Measurements from ENCODE around the gene DDB1. TPM values are rescaled to one million over a fixed set of nuclear protein-coding genes. Genes with fewer than 3 reads are reported as not detected.

DDB1 gene
- total RNA-seq, 1 experiment from 2014 or later = 172 TPM

DNA sequence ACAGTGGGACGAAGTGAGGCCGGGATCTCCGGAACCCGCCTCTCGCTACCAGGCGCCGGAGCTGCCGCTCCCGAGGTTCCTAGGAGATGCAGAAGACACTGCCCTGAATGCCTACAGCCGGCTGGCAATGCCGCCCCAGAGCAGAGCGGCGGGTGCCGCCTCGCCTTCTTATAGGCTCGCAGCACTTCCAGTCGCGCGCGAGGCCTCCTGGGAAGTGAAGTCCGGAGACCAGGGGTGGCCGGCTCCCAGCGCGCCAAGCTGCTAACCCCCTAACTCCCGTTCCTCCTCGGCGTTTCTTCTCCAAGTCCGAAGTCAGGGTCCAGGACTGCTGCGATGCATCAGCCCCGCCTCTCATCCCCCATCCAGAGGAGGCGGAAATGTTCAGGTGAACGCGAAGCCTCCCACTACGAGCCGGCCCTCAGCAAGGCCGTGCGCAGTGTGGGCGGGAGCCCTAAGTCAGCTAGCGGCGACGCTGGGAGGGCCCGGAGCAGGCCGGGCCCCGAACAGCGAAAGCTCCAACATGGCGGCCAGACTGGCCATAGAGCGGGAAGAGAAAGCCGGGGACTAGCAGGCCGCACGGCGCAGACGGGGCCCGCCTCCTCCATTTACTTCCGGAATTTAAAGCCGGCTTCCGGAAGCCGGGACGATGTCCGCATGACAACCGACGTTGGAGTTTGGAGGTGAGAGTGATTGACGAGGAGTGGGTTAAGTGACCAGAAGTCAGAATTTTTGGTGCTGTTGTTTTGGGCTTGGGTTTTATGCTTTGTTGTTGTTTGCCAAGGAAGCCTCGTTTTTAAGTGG lies 29.0 kb upstream of the DDB1 start, which contains the start of the genes CYB561A3 and TMEM138:
Gene CYB561A3 (minus strand): TSS at position 142 of the 801 bp plus-strand sequence. CDS start 5,169 bp downstream, outside the sequence.
Gene TMEM138 (plus strand): TSS at position 634 of the 801 bp plus-strand sequence. CDS start 2,017 bp downstream, outside the sequence.
- TF ChIP-seq, protein P1, sequence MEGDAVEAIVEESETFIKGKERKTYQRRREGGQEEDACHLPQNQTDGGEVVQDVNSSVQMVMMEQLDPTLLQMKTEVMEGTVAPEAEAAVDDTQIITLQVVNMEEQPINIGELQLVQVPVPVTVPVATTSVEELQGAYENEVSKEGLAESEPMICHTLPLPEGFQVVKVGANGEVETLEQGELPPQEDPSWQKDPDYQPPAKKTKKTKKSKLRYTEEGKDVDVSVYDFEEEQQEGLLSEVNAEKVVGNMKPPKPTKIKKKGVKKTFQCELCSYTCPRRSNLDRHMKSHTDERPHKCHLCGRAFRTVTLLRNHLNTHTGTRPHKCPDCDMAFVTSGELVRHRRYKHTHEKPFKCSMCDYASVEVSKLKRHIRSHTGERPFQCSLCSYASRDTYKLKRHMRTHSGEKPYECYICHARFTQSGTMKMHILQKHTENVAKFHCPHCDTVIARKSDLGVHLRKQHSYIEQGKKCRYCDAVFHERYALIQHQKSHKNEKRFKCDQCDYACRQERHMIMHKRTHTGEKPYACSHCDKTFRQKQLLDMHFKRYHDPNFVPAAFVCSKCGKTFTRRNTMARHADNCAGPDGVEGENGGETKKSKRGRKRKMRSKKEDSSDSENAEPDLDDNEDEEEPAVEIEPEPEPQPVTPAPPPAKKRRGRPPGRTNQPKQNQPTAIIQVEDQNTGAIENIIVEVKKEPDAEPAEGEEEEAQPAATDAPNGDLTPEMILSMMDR (IDR thresholded peaks at IDR 0.05; ENCODE audit: unreplicated experiment) = no peak
- ChIA-PET POLR2A (interaction anchor here (0.5 to 13.7 kb wide), 21 partner anchors 8 to 1470 kb away, joined by 3 to 429 read pairs (median 4); partner anchors contain the start of genes CPSF7, DDB1, SDHAF2 and STX5), CTCF (interaction anchor here (0.6 to 22.4 kb wide), 8 partner anchors 10 to 1773 kb away, joined by 3 to 294 read pairs (median 6); partner anchors contain the start of genes DDB1 and TKFC)
- intact Hi-C loops (cut with micrococcal nuclease) = loop anchor here (1.0 kb wide), 1 partner anchor 16 kb away; no protein-coding TSS in a partner anchor
- peak within 1 kb of the TSS; percentile 93 for H3K4me3 Mint-ChIP-seq (ENCODE audit: unreplicated experiment)
- H3K36me3 Mint-ChIP-seq (ENCODE audit: insufficient read depth, unreplicated experiment) = peaks cover 48% of the 10 kb centered on the region
- peak within 1 kb of the TSS; percentile 94 for H3K27ac Mint-ChIP-seq (ENCODE audit: low read depth, unreplicated experiment)
- H3K9me3 Mint-ChIP-seq (ENCODE audit: unreplicated experiment) = no peaks in the 10 kb centered on the region
- no TSS peak for BruUV-seq (replicated peaks)
- DNase-seq (ENCODE audit: unreplicated experiment) = peak; percentile 92
- H3K27me3 Mint-ChIP-seq (ENCODE audit: insufficient read depth, unreplicated experiment) = no peaks in the 10 kb centered on the region
- peaks cover 19% of the 10 kb centered on the region for H3K4me1 Mint-ChIP-seq (ENCODE audit: insufficient read depth, unreplicated experiment)

DNA sequence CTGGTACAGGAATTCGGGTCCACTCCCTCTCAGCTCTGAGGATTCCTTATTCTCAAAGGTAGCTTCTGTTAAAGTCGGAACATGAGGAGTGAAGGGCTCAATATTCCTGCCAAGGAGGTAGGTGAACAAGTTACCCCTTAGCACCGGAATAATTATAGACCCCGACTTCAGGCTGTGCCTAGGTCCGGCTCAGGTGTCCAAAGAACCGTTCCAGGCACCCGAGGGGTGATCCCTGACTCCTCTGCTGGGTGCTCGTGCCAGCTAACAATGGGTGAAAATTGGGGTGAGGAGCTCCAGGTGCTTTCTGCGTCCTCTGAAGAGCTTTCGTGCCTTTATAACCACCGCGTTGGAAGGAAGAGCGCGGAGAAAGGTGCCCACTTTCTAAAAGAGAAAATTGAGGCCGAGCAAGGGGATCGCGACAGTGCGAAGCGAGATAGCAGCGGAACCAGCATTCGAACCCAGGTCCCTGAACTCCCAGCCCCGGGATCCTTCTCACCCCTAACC lies 28.4 kb upstream of the DDB1 start:
- TSS peak; percentile 64 for BruUV-seq (replicated peaks)
- TF ChIP-seq, protein P1 (IDR thresholded peaks at IDR 0.05; ENCODE audit: unreplicated experiment) = no peak
- peak overlapping the region; percentile 94 for H3K27ac Mint-ChIP-seq (ENCODE audit: low read depth, unreplicated experiment)
- peak overlapping the region; percentile 93 for H3K4me3 Mint-ChIP-seq (ENCODE audit: unreplicated experiment)
- peaks cover 19% of the 10 kb centered on the region for H3K4me1 Mint-ChIP-seq (ENCODE audit: insufficient read depth, unreplicated experiment)
- peaks cover 45% of the 10 kb centered on the region for H3K36me3 Mint-ChIP-seq (ENCODE audit: insufficient read depth, unreplicated experiment)
- no peaks in the 10 kb centered on the region for H3K27me3 Mint-ChIP-seq (ENCODE audit: insufficient read depth, unreplicated experiment)
- no peak for DNase-seq (ENCODE audit: unreplicated experiment)
- intact Hi-C loops (cut with micrococcal nuclease) = no loop called here
- no peaks in the 10 kb centered on the region for H3K9me3 Mint-ChIP-seq (ENCODE audit: unreplicated experiment)
- ChIA-PET POLR2A (interaction anchor here (0.5 to 13.7 kb wide), 16 partner anchors 8 to 1470 kb away, joined by 3 to 429 read pairs (median 6); partner anchors contain the start of genes CPSF7, DDB1, SDHAF2 and STX5), CTCF (interaction anchor here (0.5 to 22.4 kb wide), 9 partner anchors 8 to 1148 kb away, joined by 3 to 294 read pairs (median 5); partner anchors contain the start of genes DDB1 and TKFC)

DNA sequence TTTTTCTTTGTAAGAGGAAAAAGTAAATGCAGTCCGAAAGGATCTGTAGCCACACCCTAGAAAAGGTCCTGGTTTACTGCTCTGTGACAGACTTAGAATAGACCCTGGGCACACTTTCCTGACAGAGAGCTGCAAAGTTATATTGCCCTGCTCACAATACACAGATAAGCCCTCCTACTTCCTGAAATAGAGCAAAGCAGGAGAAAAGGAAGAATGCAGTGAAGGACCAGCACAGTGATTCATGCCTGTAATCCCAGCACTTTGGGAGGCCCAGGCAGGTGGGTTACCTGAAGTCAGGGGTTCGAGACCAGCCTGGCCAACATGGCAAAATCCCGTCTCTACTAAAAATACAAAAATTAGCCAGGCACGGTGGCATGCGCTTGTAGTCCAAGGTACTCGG lies 26.6 kb upstream of the DDB1 start:
- Mint-ChIP-seq H3K36me3 (ENCODE audit: insufficient read depth, unreplicated experiment) (peaks cover 43% of the 10 kb centered on the region), H3K4me1 (ENCODE audit: insufficient read depth, unreplicated experiment) (peaks cover 19% of the 10 kb centered on the region)
- POLR2A ChIA-PET = interaction anchor here (1.0 to 13.7 kb wide), 7 partner anchors 10 to 32 kb away, joined by 3 to 429 read pairs (median 72); partner anchors contain the start of genes DDB1, TKFC and TMEM216

More for the DNA sequence above, 26.6 kb upstream of the DDB1 start:
- Mint-ChIP-seq H3K27ac (ENCODE audit: low read depth, unreplicated experiment) (no peak overlapping the region), H3K9me3 (ENCODE audit: unreplicated experiment) (no peaks in the 10 kb centered on the region), H3K4me3 (ENCODE audit: unreplicated experiment) (no peak overlapping the region), H3K27me3 (ENCODE audit: insufficient read depth, unreplicated experiment) (no peaks in the 10 kb centered on the region)
- DNase-seq (ENCODE audit: unreplicated experiment) = no peak
- BruUV-seq (replicated peaks) = no TSS peak
- intact Hi-C loops (cut with micrococcal nuclease) = no loop called here
- TF ChIP-seq, protein P1 (IDR thresholded peaks at IDR 0.05; ENCODE audit: unreplicated experiment) = no peak
- CTCF ChIA-PET = interaction anchor here (0.6 to 22.4 kb wide), 6 partner anchors 15 to 654 kb away, joined by 3 to 294 read pairs (median 4); partner anchors contain the start of genes DDB1 and TKFC
